Activated CD4-positive, alpha-beta memory T cell treated with anti-CD3 and anti-CD28 coated beads for 36 hours (primary cell): Measurements from ENCODE around the gene RNF123. TPM values are rescaled to one million over a fixed set of nuclear protein-coding genes. Genes with fewer than 3 reads are reported as not detected.

ENCODE experiments used
- total RNA-seq, 2 experiments: library from RNA; stranded (reverse); gene quantifications; one replicate each; pipeline ENCODE4 v1.2.3, GENCODE V29; 2021

Gene RNF123
- total RNA-seq, 2 experiments from 2014 or later, result 21.0 to 29.7 TPM

Other genes starting within 250 kb of the RNF123 start
- gene DAG1, start 219.3 kb upstream of the RNF123 start, total RNA-seq, result 1 to 10 TPM; 9.4 to 9.6 TPM
- gene BSN, start 135.1 kb upstream of the RNF123 start, total RNA-seq, result under 1 TPM; 0.05 to 0.07 TPM
- gene APEH, start 15.2 kb upstream of the RNF123 start, total RNA-seq, result 100 to 1,000 TPM; 141 to 143 TPM
- gene MST1, start 83 bp upstream of the RNF123 start, total RNA-seq, result 1 to 10 TPM; 8.1 to 8.2 TPM
- gene AMIGO3, start 30.1 kb downstream of the RNF123 start, total RNA-seq, result not detected
- 10 to 100 TPM; 41.0 to 45.4 TPM for gene GMPPB, start 34.4 kb downstream of the RNF123 start, total RNA-seq
- gene IP6K1, start 97.0 kb downstream of the RNF123 start, total RNA-seq, result 10 to 100 TPM; 28.8 to 29.3 TPM
- under 1 TPM in 1 of 2 experiments, not detected in 1; 0.22 TPM for gene CDHR4, start 110.3 kb downstream of the RNF123 start, total RNA-seq
- gene INKA1, start 113.7 kb downstream of the RNF123 start, total RNA-seq, result 1 to 10 TPM; 1.0 to 1.2 TPM
- gene UBA7, start 124.4 kb downstream of the RNF123 start, total RNA-seq, result 10 to 100 TPM; 85.6 to 86.4 TPM
- gene TRAIP, start 167.0 kb downstream of the RNF123 start, total RNA-seq, result 10 to 100 TPM; 22.7 to 25.3 TPM
- under 1 TPM; 0.39 to 0.43 TPM for gene CAMKV, start 180.3 kb downstream of the RNF123 start, total RNA-seq
- under 1 TPM; 0.39 to 0.93 TPM for gene MST1R, start 214.3 kb downstream of the RNF123 start, total RNA-seq
- gene MON1A, start 240.3 kb downstream of the RNF123 start, total RNA-seq, result 1 to 10 TPM; 6.3 to 7.8 TPM